GM19025 (cell line): ENCODE measurements around the gene IRAG1.
"Not testable (repeated sequence)": the region's sequence is repeated elsewhere in the genome, so short reads cannot be mapped to it uniquely, and the experiment has no call there.

ENCODE experiments used
- ATAC-seq: cut with Tn5 transposase; IDR thresholded peaks from one replicate; pipeline ENCODE4 v1.9.1; 2021; ENCODE audit warnings: mild to moderate bottlenecking, low read depth, moderate library complexity; ENCODE audit not compliant: unreplicated experiment

The IRAG1 gene

DNA sequence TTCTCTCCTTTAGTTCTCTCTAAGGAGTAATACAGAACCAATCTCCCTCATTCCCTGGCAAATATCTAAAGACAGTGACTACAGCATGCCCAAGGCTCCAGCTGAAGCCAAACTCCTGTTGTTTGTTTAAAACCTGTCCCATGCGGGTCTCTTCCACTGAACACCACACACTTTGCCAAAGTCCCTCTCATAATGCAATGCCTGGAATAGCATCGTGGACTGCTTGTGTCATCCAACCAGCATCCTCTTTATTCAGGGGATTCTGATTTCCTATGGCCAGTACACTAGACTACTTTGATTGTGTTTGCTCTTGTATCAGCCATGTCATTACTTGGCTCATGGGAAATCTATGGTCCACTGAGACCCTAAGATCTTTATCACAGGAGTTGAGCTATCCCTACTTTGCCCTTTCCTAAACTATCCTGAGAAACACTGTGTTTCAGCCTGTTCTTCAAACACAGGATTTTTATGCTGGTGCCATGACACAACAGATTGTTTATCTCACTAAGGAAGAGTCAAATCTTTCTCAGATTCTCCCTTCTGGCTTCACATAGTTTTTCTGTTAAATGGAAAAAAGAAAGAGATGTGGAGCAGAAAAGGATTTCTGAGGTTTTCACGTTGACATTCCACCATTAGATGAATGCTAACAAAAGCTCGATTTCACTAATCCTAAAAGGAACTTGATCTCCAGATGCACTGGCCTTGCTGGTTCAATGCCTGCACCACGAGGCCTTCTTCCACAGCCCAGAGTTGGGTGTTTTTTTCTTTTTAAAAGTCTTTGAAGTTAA is 15.9 kb upstream of the IRAG1 start:
- ATAC-seq, result no peak

DNA sequence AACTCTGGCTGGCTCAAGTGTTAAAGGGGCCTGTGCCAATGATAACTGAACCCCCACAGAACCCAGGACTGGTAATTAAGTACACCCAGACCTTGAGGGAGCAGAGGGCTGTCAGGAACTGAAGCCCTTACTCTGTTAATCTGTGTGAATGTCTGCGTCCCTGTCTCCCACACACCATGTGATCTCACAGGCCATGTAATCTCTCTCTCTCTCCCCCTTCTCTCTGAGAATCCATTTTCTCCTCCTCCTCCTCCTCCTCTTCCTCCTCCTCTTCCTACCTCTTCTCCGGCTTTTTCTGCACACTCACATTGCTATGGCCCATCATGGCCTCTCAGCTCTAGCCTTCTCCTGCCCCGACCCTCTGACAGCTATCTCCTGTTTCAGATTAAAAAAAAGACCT is 14.6 kb upstream of the IRAG1 start:
- ATAC-seq, result no peak

DNA sequence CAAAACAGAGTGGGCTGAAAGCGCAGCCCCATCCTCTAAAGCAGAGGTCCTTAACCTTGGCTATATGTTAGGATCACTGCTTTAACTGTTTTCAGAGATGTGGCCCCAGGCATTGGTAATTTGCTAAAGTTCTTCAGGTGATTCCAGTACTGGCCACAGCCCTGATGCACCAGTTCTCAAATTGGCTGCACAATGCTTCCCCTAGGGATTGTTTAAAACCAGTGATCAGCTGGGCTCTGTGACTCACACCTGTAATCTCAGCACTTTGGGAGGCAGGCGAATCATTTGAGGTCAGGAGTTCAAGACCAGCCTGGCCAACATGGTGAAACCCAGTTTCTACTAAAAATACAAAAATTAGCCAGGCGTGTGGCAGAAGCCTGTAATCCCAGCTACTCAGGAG is 8.4 kb upstream of the IRAG1 start:
- ATAC-seq, result no peak

DNA sequence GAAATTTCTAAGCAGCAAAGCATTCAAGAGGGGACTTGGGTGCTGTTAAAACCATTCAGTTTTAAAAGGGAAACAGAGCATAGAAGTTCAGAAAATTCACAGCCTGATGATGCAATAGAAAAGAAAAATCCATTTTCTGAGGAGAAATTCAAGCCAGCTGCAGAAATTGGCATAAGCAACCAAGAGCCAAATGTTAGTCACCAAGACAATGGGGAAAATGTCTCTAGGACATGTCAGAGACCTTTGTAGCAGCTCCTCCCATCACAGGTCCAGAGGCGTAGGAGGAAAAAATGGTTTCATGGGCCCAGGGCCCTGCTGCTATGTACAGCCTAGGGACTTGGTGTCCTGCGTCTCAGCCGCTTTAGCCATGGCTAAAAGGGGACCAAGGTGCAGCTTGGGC is 5.5 kb upstream of the IRAG1 start:
- ATAC-seq, result no peak

DNA sequence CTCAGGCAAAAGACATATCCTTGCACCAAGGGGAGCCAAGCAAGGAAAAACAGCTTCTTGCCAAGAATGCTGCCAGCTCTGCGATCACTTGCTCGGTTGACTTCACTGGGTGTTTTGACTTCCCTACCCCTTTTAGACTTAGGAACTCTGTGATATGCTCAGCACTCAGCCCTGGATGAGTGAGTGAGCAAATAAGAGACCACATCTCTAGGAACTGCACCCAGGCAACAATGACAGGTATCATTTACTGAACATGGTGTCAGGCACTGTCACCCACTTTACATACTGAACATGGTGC is 3.7 kb upstream of the IRAG1 start:
- ATAC-seq, result no peak

DNA sequence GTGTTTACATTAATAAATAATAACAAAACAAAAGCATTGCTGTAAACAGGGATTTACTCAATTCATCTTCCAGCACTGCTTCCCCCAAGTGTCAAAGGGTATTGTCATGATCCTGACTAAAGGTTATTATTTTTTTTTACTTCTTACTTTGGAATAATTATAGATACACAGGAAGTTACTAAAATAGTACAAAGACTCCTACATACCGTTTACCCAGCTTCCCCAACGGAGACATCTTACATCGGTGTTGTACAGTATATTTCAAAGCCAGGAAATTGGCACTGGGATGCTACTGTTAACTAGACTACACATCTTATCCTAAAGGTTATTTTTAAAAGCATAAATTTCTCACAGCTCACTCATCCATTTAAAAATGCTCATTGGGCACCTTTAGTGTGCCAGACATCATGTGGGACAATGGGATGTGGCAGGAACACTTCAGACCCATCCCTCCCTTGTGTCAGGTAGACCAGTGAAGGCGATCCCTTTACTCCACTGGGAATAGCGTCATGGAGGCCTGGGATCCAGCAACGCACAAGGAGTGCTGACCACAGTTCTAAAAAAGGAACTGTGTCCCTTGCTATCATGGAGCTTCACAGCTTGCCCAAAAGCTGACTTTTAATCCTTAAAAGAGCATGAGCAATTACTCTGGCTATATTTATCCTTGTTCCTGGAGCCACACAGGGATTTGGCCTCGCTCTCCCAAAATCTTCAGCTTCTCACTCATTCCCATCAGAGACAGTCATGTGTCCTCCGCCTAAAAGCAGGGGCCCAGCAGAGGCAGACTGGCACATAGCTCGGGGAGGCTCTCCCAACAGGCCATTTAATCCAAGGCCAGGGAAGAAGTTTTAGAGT is 3.1 kb upstream of the IRAG1 start:
- no peak for ATAC-seq

DNA sequence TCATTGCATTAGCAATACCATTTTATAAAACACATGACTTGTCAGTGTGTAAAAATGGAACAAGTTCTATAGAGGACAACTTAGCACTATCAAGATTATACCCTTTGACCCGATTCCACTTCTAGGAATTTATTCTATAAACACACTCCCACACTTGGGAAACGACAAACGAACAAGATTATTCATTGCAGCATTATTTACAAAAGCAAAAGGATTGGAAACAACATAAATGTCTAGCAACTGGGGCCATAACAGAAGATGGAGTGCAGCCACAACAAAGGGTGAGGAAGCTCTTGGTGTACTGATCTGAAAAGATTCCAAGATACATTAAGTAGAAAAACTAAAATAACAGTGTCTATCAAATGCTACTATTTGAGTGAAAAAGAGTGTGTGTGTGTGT is 2.3 kb upstream of the IRAG1 start:
- no peak for ATAC-seq

DNA sequence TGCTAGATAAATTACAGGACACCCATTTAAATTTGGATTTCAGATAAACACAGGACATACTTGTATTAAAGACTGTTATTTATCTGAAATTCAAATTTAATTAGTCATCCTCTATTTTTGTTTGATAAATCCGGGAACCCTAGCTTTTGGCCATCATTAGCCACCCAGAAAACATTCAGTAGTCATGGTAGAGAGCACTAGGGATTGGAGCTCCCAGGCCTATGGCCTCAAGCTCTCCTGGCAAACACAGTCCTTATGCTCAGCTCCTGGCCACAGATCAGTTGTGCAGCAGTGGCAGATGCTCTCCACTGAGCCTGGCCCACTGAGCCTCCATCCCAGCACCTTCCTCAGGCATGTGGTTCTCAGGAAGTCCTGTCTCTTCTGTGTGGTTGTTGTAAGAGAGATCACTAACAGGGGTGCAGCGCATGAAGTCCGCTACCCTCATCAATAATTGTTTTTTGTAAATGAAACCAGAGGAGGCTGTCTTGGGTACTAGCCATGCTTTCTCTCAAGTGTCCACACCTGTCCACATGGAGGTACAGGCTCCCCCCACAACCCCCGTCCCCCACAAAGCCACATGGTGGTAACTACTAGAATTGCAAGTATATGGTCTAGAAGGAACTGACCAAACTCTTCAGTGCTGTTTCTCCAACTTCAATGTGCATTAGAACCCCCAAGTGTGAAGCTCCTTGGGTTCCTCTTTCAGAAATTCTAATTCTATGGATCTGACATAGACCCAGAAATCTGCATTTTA is 1.1 kb upstream of the IRAG1 start:
- no peak for ATAC-seq

DNA sequence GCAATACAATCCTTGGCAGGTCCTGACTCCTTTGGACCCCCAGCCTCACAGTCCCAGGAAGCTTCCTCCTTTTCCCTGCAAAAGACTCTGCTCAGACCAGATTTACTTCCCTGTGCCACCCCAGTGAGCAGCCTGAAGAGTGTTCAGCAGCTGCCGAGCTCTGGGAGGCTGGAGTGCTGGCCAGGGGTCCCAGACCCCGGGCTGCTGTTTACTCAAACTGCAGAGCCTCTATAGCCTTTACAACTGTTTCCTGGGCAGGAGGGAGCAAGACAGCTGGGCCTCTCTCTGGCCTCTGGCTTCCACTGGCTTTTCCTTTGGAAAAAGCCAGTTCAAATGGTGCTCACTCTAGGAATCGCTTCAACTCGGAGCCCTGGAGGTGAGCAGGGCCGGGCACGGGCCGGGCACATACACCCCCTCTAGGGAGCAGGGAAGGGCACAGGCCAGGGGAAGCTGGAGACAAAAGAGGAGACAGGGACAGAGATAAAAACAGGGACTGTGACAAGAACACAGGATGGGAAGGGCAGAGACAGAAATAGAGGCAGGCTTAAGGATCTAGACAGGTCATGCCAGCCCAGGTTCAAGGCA is 932 bp downstream of the IRAG1 start:
- no peak for ATAC-seq

DNA sequence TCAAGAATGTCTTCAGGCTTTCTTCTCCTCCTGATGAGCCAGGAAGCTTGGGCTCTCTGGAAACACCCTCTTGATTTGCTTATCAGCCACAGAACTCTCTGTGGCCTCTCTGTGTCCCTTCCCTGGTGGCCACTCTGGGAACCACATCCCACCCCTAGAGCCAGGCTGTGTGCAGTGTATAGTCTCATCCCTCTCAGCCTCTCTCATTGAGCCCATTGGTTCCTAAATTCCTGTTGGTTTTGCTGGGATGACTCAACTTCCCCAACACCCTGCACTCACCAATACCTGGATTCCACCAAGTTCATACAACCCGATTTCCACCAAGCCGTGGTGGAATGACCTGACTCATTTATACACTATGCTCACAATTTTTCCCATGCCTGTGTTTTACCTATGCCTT is 5.2 kb downstream of the IRAG1 start:
- no peak for ATAC-seq

DNA sequence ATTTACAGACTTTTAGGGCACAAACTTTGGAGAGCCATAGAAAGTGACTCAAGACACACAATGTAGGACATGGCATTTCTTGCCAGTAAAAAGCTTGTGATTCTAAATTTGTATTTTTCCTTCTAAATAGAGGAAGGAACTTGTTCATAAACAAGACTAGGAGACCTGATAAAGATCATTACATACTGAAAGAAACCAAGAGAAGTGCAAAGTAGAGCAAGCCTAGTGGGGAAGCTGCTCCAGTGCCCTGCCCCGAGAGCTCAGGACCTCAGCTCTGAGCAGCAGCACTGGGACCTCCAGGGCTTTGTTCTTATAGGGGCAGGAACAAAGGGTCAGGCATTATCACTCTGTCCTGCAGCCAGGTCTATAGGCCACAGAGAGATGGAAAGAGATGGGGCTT is 7.2 kb downstream of the IRAG1 start:
- ATAC-seq, result no peak

DNA sequence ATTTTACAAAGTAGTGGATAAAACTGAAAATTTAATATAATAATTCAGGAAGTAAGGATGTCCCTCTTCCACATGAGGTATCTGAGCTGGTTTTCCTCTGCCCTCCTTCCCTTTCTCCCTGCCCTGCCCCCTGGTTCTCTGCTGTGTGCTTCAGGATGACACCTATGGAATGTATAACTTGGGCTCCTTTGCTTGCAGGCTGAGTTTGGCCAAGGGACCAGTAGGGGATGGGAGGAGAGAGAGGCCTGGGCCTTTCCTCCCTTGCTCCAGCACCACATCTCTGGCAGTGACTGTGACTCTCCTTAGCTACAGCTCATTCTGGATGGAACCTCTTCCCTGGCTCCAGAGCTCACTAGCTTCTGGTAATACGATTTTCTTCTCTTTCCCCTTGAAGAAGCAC is 10.1 kb downstream of the IRAG1 start:
- ATAC-seq, result no peak

DNA sequence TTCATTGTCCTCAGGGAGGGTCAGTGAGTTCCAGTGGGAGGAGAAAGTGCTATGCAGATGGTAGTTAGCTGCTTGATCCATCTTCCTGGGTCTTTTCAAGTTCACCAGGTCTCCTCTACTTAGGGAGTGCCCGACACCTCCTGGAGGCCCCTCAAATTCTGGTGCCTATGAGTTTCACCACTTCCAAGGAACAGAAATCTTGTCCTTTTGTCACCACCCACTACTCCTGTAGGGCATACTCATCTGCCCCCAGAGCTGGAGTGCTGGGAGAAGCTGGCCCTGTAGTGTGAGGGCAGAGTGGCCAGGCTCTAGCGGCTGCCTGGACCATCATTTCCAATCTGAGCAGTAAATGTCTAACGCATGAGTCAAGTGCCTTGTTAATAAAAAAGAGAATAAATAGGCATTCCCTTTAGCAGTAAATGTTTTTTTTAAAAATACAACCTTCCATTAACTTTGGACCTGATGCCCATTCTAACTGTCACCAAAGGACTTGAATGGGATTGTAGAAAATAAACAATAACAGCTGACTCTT is 12.5 kb downstream of the IRAG1 start:
- ATAC-seq, result no peak

DNA sequence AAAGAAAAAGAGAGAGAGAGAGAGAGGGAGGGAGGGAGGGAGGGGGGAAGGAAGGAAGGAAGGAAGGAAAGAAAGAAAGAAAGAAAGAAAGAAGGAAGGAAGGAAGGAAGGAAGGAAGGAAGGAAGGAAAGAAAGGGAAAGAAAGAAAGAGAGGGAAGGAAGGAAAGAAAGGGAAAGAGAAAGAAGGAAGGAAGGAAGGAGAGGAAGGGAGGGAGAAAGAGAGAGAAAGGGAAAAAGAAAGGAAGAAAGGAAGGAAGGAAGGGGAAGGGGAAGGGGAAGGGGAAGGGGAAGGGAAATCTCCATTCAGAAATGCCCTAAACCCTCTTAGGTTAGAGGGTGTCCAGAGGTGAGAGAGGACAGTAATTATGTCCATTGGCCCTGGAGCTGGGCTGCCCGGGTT is 13.3 kb downstream of the IRAG1 start:
- not testable (repeated sequence) for ATAC-seq

DNA sequence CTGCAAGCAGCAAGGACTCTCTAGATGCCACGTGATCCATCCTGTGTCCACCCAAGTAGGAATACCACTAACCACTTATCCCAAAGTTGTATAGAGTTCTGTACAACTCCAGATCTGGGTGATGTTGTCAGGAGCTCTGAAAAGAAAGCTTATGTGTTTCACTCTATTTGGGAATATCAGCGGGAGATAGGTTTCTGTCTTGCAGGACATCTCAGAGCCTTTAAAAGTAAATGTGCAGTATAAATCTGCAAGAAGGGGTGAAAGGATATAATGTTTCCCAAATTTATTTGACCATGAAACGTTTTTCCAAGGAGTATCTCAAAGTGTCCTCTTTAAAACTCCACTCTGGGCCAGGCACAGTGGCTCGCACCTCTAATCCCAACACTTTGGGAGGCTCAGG is 13.9 kb downstream of the IRAG1 start:
- ATAC-seq, result no peak

DNA sequence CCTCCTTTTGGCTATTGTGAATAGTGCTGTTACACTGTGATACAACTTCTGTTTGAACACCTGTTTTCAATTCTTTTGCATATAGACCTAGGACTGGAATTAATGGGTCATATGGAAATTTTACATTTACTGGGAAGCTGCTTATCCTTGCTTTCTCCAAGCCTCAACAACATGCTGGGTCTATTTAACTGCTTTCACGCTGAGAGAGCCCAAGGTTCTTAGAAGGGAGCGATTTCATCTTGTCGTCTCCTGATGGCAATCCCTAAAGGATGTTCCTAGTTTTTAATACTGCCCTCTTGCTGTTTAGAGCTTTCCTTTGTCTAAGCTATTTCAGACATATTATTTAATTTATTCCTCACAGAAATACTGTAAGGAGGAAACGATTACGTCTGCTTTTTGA is 15.5 kb downstream of the IRAG1 start:
- ATAC-seq, result no peak

DNA sequence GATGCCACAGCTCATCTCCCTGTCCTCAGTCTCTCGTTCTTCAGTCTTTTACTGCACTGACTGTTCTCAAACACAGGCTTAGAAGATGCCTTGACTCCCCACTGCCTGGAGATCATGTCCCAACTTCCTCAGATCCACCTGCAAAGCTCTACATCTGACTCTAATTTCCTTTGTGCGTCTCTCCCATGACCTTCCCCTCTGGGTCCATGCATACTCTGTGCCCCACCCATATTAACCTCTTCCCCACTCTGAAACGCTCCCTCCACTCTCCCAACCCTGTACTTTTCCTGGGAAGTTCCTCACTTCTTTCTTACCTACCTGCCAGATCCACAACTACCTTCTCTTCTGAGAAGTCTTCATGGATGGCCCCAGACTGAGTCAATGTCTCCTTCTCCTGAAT is 16.6 kb downstream of the IRAG1 start:
- ATAC-seq, result no peak

DNA sequence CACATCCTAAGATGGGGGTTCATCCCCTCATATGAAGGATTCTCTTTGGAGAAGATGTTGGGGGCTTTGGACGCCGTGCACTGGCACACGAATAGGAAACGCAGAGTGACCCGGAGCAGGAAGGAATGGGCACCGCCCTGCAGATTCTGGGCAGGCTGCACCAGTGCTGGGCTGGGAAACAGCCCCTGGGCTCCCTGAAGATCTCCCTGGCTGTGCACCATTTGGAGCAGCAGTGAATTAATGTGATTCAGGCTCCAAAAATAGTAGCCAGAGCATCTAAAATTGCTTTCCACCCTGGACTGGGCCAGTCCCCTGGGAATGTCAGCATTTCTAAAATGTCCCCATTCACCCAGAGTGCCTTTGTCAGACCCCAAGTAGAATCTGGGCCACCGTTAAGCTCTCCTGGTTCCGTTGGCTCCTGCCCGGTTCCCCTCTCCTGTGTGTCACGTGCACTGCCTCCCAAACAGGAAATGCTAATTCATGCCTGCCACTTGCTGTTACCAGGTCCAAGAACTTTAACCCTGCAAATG is 18.6 kb downstream of the IRAG1 start:
- ATAC-seq, result no peak

DNA sequence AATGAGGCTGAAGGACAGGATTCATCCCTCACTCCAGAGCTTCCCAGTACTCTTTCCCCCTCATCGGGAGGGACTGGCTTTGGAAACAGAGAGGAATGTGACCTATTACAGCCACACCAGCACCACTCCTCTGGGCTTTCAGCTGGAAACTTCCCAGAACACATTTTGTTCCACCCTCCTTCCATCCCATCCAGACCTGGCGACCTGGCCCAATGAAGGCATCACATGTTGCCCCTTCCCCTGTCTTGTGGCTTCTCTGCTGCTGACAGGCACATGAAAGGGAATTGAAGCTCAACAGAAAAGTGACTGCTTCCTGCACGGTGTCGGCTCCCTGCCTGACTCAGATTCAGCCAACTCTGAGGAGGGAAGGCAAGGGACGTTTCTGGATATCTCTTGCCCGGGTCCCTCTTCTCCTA is 19.1 kb downstream of the IRAG1 start:
- ATAC-seq, result no peak

DNA sequence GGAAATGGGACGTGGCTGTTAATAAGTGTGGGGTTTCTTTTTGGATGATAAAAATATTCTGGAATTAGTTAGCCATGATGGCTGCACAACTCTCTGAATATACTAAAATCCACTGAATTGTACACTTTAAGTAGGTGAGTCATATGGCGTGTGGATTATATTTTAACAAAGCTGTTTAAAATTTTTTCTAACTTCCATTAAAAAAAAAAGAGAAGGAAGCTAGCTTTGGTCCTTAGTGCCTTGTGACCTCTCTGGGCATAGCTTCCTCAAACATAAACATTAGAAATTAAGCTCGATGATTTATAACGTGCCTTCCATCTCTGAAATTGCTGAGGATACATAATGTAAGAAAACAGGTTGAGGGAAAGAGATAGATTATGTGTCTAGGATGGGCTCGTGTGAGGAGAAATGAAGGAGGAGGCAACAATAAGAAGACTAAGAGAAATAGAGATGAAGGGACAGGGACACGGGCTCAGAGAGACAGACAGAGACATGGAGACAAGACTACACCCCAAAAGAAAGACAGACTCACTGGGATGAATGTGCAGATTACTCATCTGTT is 20.0 kb downstream of the IRAG1 start:
- no peak for ATAC-seq
